ENCODE data around the gene C19orf53.
A peak's percentile ranks its signal among the peaks of the same experiment; 100 is the strongest.

DNA sequence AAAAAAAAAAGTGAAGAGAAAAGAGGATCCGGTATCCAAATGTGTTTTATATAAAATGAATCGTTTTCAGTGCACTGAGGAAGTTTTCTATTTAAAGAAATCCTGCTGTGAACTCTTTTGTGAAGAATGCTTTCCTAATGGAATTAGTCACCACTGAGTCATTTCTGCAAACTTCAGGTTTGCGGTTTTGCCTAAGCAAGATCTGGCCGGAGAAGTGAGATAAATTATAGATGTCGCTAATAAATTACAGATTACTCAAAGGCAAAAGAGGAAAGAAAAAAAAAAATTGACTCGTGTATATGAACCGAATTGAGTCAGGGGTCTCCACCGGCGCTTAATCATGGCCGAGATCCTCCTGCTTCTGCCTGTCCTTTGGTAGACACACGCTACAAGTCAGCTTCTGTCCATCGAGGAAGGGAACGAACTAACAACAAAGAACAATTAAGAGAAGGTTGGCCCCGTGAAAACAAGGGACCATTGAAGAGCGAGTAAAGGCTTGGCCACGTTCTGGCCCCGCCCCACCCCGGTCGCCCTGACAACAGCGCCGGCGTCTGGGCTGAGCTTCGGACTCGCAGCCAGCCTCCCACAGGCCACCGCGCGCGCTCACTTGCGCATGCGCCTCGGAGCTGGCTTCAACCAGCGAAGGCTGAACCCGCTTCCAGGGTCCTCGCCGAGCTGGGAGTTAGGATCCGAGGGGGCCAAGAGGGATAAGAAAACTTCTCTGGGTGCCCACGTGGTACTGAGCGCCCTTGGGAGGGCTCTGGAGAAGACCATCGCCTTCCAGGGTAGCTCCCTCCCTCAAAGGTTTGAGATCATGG, 42.9 kb upstream of the C19orf53 start:
- TF ChIP-seq CTCF (IDR thresholded peaks at IDR 0.05) (no peak), POLR2A (IDR thresholded peaks at IDR 0.05) (peak in 1 of 2 donors; percentile 56)

Data from Peyer's patch (tissue), 4 donors.